Measurements from ENCODE around the gene COL18A1.
A peak's percentile ranks its signal among the peaks of the same experiment; 100 is the strongest.

The COL18A1 gene

DNA sequence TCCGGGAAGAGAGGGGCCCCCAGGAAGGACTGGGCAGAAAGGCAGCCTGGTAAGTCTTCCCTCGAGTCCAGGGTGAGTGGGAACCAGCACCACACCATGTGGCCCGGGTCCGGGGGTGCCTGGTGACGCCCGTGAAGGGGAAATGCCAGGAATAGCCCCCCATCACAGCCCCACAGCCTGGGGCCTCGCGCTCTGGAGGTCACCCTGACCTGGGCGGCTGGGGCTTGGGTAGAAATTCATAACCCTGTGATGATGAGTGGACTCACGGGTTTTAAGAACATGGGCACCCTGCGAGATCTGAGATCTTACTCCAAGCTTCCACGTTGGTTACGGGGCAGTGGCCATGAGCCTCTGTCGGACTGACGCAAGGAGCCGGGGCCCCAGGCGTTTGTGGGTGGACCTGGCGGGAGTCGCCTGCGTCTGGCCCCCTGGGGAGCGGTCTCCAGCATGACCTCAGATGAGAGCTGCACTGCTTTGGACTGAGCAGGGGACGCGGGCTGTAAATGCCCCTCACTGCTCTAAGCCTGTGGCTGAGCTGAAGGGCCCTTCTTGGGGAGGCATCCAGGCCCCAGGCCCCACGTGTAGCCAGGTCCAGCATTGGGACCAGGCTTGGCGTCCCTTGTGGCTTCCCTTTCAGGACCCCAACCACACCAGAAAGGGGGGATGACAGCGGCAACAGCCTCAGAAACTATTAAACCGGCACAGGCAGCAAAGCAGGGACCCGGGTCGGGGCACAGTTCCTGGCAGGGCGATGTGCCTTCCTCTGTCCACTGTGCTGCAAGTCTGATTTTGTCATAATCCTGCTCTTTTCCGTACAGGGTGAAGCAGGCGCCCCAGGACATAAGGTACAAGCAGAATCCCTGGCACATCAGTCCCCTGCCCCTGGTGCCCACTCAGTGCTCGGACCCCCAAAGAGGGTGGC lies 77.3 kb downstream of the COL18A1 start:
- peak; percentile 10 for DNase-seq

DNA sequence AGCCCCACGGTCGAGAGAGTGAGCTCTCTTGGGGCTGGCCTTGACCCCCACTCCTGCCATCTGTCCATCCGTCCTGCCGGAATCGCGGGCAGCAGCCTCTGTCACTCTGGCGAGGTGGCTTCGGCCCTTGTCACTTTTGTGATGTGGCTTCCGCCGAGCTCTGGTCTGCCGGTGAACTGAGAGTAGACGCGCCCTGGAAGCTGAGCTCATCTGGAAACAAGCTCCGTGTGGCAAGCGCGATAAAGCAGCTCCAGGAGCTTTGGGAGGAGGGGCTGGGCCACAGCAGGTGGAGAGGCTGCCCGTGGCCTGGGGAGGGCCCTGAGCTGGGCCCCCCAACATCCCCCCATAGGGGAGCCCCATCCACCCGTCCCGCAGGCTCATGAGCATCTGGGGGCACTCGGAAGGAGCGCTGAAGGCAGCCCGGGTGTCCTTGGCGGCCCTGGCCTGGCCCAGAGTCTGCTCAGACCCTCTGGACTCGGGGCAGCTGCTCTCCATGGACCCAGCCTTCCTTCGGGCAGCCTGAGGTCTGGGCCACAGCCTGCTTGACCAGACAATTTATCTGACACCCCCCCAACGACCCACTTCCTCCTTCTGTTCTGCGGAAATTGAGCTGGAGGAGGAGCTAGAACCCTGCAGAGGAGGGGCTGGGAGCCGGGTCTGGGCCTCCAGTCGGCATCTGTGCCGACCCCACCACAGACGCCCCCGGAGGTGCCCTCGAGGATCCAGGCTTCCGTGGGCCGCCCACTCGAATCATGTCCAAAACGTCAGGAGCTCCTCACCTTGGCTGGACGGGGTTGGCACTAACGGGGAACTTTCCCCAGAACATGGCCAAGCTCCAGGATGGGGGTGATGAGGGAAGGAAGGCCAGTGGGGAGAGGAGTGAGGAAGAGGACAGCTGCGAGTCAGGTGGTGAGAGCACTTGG lies 78.2 kb downstream of the COL18A1 start:
- peak; percentile 63 for DNase-seq

DNA sequence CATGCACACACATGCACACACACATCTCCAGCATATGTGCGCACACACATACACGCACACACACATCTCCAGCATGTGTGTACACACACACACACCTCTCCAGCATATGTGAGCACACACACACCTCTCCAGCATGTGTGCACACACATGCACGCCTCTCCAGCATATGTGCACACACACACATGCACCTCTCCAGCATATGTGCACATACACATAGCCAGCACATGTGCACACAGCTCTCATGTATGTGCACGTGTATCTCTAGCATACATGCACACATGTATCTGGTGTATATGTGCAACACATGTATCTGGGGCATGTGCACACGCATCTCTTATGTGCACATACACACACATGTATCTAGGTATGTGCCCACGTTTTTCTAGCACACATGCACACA lies 79.4 kb downstream of the COL18A1 start:
- no peak for DNase-seq

DNA sequence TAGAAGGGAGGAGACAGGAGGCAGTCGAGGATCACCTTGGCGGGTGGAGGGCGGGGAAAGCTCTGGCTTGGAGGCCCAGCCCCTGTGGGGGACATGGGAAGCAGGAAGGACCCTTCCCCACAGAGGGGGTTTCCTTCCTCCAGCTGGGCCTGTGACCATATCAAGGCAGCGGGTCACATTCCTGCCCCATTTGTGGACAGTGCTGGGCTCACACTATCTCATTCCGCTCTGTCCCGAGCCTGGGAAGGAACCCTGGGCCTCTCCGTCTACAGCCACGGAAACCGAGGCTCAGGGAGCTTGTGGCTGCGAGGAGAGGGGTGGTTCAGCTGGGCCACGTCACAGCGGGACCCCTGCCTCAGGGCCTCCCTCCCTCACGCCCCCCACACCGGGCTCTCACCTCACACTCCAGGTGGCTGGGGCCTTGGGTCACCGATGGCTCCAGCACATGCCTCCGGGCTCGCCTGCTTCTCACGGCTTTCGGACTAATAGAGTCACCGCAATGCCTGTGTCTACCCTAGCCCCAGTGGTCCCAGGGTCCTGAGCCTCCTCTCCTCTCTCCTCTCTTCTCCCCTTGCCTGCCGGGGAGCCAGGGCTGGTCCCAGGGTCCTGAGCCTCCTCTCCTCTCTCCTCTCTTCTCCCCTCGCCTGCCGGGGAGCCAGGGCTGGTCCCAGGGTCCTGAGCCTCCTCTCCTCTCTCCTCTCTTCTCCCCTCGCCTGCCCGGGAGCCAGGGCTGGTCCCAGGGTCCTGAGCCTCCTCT lies 80.9 kb downstream of the COL18A1 start:
- no peak for DNase-seq

DNA sequence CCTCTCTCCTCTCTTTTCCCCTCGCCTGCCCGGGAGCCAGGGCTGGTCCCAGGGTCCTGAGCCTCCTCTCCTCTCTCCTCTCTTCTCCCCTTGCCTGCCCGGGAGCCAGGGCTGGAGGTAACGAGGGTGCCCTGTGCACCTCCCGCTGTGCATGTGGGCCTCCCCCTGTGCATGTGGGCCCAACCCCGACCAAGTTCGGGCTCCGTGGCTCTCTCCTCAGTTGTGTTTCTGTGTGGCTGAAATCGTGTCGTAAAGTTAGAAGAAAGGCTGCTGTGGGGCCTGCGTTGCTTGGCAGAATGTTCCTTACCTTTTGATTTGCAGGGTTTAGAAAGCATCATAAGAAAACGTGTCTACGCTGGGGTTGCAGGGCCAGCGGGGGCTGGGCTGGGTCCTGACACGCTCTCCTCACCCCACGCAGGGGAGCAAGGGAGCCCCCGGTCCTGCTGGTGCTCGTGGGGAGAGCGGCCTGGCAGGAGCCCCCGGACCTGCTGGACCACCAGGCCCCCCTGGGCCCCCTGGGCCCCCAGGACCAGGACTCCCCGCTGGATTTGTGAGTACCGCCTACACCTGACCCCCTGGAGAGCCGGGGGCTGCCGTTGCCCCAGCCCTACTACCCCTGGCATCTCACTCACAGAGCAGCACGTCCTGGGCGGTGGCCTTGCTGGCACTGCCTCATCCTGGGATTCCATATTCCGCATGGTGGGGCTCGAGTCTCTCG lies 81.6 kb downstream of the COL18A1 start:
- no peak for DNase-seq

DNA sequence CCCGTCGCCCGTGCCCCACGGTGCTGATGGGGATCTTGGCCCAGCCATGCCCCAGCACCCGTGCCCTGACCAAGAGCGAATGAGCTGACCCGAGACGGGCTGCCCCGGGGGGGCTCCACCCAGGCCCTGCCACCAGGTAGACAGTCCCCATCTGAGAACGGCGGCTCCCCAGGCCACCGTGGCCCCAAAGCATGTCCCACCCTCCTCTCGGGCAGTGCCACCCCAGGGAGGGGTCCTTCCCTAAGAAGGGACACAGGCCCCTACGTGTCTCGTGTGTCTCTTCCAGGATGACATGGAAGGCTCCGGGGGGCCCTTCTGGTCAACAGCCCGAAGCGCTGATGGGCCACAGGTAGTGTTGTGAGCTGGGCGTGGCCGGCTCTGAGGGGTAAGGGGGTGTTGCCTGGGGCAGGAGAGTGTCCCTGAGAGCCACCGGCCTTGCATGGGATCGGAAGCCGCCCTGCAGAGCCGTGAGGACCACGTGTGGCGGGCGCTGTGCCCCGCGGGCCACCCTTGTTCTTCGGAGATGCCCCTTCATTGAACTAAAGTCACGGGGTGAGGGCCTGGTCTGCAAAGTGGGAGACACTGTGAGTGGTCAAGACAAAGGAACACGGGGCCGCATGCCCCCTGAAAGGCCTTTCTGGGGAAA lies 82.3 kb downstream of the COL18A1 start:
- DNase-seq, result no peak

DNA sequence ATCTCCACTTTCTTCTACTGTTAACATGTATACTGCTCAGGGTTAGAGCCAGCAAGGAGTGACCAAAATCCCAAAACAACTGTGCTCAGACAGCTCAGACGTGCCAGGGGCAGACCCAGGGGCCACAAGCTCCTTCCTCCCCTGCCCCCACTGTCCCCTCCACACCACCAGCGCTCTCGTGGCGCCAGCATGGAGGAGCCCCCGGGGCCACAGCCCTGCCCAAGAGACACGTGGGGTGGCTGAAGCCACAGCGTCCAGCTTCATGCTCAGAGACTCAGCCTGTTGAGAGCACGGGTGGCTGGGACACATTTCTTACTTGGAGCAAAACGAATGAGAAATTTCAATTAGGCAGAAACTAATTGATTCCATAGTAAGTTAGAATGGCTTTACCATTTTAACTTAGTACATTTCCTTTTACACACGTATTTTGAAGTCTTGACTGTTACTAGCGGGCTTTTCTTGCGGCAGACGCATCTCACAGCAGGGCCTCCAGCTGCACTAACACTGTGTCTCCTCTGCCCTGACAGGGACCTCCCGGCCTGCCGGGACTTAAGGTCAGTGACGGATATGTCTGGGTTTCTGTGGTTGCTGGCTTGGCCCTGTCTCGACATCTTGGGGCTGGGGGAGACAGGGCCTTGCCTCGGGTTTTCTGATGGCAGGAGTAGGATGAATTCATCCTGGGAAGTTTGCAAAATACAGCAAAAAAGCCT lies 83.1 kb downstream of the COL18A1 start:
- no peak for DNase-seq

DNA sequence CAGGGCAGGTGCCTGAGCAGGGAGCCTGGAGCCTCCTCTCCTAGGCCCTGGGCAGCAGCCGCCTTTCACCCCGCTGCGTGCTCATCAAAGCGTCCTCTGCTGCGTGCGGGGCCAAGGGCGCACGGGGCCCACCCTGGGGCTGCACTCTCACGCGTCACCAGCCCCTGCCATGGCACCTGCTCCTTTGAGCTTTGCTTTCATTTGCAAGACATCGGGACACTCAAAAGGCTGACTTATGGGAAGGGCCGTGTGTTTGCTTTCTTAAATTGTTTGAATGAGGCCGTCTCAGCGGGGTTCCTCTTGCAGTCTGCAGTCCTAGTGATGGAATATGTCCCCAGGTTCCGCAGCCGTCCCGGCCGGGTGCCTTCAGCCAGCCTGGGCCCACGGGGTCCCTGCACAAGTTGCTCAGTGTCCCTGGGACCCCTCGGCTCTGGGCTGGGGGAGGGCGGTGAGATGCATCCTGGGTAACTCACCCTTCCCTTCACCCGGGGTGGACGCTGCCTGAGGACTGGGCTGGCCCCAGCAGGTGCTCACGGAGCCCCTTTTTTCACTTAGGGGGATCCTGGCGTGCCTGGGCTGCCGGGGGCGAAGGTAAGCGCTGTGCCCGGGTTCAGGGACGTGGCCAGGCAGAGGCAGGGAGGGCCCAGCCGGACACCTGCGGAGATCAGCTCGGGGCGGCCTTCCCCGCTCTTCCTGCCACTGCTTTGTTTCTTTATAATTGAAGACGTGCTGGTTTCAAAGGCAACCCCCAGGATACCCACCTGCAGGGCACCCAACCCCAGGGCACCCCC lies 84.2 kb downstream of the COL18A1 start:
- no peak for DNase-seq

DNA sequence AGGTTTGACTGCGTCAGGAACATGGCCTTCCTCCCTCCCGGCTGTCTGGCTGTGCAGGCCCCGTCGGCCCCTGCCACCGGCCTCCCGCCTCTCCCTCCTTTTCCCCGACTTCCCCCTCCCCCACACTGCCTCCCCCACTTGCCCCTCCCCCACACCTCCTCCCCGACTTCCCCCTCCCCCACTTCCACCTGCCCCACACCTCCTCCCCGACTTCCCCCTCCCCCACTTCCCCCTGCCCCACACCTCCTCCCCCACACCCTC lies 84.7 kb downstream of the COL18A1 start:
- no peak for DNase-seq

DNA sequence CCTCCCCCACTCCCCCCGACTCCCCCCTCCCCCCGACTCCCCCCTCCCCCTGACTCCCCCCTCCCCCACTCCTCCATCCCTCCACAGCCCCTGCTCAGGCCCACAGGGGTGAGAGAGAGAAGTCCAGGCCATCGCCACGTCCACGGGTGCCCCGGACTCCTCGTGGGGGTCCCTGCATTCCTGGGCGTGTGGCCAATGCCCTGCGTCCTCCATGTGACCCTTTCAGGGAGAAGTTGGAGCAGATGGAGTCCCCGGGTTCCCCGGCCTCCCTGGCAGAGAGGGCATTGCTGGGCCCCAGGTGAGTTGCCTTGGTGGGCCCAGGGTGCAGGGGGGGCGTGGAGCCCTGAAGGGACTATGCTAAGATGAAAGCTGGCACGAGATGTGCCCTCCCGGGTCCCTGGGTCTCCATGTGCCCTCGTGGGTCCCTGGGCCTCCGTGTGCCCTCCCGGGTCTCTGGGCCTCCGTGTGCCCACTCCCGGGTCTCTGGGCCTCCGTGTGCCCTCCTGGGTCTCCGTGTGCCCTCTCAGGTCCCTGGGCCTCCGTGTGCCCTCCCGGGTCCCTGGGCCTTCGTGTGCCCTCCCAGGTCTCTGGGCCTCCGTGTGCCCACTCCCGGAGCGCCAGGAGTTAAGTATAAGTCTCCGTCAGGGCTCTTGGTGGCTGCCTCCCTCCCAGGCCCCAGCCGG lies 85.2 kb downstream of the COL18A1 start:
- no peak for DNase-seq

DNA sequence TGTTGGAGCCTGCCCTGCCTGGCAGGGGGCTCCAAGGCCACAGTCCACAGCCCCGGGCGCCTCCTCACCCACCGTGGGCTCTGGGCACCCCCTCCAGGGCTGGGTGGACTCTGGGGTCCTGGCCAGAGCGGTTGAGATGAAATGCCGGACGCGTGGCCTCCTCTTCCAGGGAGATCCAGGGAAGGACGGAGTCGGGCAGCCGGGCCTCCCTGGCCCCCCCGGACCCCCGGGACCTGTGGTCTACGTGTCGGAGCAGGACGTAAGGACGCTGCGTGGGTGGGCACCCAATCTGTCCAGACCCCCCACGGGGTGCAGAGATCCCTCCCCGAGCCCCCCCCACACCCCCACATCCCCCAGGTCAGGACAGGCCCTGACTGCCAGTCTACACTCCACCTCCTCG lies 86.1 kb downstream of the COL18A1 start:
- DNase-seq, result no peak

DNA sequence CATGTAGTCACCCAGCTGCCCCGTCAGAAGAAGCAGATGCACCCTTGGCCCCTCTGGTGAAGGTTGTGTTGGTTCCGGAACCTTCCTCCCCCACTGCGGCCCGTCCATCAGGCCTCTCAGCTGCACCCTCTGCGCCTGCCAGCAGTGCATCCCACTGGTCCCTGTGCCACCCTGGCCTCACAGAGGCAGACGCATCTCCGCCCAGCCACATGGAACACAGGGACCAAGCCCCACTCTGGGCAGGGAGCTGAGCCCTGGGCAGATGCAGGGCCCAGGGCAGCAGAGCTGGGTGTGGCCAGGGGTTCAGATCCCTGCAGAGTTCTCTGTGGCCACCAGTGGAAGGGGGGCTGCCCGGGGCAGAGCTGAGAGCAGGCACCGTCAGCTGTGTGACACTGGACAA lies 86.7 kb downstream of the COL18A1 start:
- no peak for DNase-seq

DNA sequence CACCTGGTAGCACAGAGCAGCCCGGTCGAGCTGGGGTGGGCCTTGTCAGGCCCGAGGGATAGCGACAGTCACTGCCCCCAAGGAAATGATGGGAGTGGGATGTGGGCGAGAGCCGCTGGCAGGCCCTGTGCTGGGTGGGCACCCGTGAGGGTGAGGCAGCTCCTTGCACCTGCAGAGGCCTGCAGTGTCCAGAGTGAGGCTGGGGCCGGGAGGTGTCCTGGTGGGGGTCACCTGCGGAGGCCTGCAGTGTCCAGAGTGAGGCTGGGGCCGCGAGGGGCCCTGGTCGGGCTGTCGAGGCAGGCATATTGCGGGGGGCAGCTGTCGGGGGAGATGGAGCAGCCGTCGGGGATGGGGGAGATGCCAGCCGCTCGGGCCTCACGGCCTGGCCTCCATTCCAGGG lies 87.8 kb downstream of the COL18A1 start:
- no peak for DNase-seq

DNA sequence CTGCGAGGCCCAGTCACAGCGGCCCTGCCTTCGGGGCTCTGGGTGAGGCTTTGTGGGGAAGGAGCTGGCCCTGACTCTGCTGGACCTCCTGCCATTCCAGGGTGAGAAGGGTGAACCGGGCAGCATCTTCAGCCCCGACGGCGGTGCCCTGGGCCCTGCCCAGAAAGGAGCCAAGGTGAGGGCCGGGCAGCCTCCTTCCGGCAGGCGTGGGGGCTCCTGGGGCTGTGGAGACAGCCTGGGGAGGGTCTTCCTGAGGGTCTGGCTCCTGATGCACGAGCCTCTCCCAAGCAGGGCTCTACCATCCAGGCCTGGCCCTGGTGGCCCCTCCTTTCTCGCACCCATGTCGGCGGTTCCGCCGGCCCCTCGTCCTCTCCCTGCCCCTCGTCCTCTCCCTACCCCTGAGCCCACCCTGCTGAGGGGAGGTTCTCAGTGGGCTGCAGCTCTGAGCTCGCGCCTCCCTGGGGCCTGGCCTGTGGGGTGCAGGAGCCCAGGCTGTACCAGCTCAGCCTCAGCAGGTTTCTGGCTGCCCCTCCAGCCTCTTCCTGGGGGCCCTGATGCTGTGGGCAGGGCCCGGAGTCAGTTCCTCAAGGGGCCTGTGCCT lies 88.5 kb downstream of the COL18A1 start:
- no peak for DNase-seq

DNA sequence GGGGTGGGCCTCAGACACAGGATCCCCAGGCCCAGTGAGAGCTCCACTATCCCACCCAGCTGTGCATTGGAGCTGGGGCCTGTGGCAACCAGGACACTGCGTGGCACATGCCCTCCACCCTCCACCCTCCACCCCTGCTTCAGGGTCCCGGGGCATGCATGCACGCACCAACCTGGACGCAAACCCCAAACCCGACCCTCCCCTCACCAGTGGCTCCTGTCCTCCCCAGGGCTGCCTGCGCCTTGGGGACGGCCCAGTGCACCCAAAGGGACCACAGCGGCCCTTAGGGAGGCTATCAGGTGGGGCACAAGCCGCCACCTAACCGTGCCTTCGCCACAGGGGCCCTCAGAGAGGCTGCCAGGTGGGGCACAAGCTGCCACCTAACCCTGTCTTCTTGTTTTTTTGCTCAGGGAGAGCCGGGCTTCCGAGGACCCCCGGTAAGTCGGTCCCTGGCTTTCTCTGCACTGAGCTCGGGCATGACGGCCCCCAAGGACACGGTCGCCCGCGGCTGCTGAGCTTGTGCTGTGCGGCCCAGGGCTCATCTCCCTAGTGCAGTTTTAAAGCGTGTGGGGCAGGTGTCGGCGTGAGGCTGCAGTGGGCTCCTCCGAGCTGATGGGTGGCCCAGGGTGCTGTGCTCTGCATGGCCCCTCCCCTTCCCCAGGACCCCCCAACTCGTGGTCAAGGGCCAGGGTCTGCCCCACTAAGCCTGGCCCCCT lies 89.3 kb downstream of the COL18A1 start:
- no peak for DNase-seq

DNA sequence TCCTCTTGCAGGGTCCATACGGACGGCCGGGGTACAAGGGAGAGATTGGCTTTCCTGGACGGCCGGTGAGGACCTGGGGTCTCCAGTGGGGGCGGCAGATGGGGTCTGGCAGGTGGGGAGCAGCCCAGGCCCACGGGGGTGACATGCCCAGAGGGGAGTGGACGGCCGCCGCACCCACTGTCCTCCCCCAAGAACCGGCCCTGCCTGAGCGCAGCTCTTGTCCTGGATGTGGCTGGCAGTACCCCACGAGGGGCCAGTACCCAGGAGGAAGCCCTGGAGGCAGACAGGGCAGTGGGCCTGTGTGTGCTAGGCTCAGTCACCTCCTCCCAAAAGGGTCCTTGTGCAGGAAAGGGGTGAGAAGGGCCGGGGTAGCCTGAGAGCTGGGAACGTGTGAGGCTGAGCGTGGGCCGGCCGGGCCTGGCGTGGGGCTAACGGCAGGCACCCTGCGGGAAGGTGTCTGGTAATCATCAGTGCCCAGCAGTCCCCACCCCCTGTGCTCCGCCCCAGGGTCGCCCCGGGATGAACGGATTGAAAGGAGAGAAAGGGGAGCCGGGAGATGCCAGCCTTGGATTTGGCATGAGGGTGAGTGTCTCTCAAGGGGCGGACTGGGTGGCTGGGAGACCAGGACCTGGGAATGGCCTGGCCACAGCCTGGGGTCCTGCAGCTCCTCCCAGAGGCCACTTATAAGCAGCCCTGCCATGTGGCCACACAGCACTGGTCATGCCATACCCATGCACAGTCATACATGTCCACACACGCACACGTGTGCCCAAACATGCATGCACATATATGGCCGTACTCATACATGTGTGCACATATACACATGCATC lies 90.1 kb downstream of the COL18A1 start:
- no peak for DNase-seq

DNA sequence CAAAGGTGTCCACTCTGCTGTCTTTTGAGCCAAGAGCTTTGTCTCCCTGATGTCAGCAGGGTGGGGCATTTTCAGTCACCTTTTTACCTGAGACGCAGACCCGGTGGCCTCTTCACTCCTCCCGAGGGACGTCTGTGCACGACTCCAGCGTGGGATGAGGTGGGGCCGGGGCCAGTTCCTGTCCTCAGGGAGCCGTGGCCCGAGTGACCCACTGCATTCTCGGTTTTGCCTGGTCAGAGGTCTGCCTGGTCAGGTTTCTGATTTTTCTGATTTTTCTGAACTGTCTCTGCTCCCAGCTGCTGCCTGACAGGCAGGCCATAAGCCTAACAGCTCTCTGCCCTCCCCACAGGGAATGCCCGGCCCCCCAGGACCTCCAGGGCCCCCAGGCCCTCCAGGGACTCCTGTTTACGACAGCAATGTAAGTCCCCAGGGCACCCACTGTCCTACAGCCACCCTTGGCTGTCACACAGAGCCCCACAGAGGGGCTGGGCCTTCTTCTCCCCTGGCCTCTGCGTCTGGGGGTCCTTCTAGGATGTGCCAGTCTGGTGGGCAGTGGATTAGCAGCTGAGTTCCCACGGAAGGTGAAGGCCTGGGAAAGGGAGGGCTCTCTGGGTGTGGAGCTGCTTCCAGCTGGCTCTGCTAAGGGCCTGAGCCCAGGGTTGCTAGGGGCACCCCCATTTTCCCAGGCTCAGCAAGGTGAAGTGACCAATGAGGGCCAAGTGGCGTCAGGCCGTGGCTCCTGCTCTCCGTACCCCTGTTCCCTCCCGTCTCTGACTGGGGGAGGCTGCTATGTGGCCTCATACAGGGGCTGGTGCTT lies 91.4 kb downstream of the COL18A1 start:
- DNase-seq, result no peak
